Mesothelial cell of epicardium (in vitro differentiated cells): ENCODE data around the gene GPC4. TPM values are rescaled to one million over a fixed set of nuclear protein-coding genes. Genes with fewer than 3 reads are reported as not detected.
A peak's percentile ranks its signal among the peaks of the same experiment; 100 is the strongest.

Experiments
- DNase-seq, 2 experiments: peaks; one replicate each; pipeline ENCODE4 v3.0.0; 2021; ENCODE audit warnings: low spot score in 2 of 2; ENCODE audit not compliant: unreplicated experiment in 2 of 2
- H3K27ac Mint-ChIP-seq: 2 replicates; pipeline ENCODE4 v1.8.0; 2021; ENCODE audit warnings: mixed read lengths
- H3K27me3 Mint-ChIP-seq: 2 replicates; pipeline ENCODE4 v1.8.0; 2021; ENCODE audit warnings: low read depth, mixed read lengths
- H3K36me3 Mint-ChIP-seq: 2 replicates; pipeline ENCODE4 v1.8.0; 2021; ENCODE audit warnings: mixed read lengths
- H3K4me1 Mint-ChIP-seq: 2 replicates; pipeline ENCODE4 v1.8.0; 2021; ENCODE audit warnings: mixed read lengths
- H3K4me3 Mint-ChIP-seq: 2 replicates; pipeline ENCODE4 v1.8.0; 2021; ENCODE audit warnings: mild to moderate bottlenecking, moderate library complexity, mixed read lengths
- H3K9me3 Mint-ChIP-seq: 2 replicates; pipeline ENCODE4 v1.8.0; 2021; ENCODE audit warnings: mixed read lengths
- total RNA-seq: library from RNA; stranded (reverse); gene quantifications from 3 replicates; pipeline ENCODE4 v1.2.1, GENCODE V29; 2021
- TF ChIP-seq, protein P1 (sequence below): fragments of 200-600 bp; sonication (generic); IDR thresholded peaks from one replicate; pipeline ENCODE4 v1.5.0; 2021; ENCODE audit warnings: antibody characterized with exemption; ENCODE audit not compliant: unreplicated experiment

Gene GPC4
- total RNA-seq, 1 donor from 2014 or later: 44.8 TPM

- Mint-ChIP-seq H3K36me3 (no peaks in the 10 kb centered on the region), H3K4me1 (peaks cover 21% of the 10 kb centered on the region), H3K27ac (peak overlapping the region; percentile 83), H3K27me3 (peaks cover 13% of the 10 kb centered on the region), H3K9me3 (no peaks in the 10 kb centered on the region), H3K4me3 (peak overlapping the region; percentile 71)
- DNase-seq: peak in 1 of 2 experiments; percentile 41
- TF ChIP-seq, protein P1, sequence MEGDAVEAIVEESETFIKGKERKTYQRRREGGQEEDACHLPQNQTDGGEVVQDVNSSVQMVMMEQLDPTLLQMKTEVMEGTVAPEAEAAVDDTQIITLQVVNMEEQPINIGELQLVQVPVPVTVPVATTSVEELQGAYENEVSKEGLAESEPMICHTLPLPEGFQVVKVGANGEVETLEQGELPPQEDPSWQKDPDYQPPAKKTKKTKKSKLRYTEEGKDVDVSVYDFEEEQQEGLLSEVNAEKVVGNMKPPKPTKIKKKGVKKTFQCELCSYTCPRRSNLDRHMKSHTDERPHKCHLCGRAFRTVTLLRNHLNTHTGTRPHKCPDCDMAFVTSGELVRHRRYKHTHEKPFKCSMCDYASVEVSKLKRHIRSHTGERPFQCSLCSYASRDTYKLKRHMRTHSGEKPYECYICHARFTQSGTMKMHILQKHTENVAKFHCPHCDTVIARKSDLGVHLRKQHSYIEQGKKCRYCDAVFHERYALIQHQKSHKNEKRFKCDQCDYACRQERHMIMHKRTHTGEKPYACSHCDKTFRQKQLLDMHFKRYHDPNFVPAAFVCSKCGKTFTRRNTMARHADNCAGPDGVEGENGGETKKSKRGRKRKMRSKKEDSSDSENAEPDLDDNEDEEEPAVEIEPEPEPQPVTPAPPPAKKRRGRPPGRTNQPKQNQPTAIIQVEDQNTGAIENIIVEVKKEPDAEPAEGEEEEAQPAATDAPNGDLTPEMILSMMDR: no peak
Observed at GRCh38 chrX:133444952-133445831, 29.9 kb upstream of the GPC4 start.

DNA sequence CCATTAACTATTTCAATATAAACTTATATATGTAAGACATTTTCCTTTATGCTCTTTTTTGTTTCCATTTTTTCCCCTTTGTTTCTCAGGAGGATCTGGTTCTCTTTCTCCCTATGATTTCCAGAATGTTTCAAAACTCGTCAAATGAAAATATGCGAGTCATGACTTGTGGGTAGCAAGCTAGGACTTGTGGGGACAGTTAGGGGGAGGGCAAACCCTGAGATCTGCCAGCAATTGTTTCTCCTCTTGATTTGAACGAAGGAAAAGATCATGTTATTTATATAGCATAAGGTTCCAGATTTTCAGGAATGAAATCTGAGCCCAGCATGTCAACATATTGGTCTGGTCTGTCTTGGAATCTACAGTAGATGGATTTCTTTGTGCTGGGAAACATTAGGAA, 28.9 kb upstream of the GPC4 start:
- DNase-seq: no peak
- Mint-ChIP-seq H3K4me3 (no peak overlapping the region), H3K36me3 (no peaks in the 10 kb centered on the region), H3K27me3 (peaks cover 20% of the 10 kb centered on the region), H3K27ac (peak overlapping the region; percentile 83), H3K9me3 (no peaks in the 10 kb centered on the region), H3K4me1 (peaks cover 21% of the 10 kb centered on the region)
- TF ChIP-seq, protein P1: no peak

DNA sequence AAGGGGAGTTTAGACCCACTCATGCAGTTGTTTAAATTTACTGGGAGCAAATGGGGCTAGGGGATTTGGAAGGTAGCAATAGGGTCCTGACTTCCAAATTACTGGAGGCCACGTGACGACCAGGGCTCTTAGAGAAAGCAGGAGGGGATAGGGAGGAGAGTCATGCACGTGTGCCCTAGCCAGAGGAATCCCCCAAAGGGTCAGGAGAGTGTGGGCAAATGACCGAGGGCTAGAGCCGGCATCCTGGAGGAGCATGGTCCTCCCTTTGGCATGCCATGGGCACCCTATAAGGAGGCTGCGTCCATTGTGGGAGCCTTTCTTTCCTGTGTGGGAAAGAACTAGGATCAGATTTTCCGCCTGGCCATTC, 25.5 kb upstream of the GPC4 start:
- Mint-ChIP-seq H3K9me3 (no peaks in the 10 kb centered on the region), H3K36me3 (no peaks in the 10 kb centered on the region), H3K4me3 (no peak overlapping the region), H3K27me3 (peaks cover 20% of the 10 kb centered on the region), H3K4me1 (peaks cover 27% of the 10 kb centered on the region), H3K27ac (no peak overlapping the region)
- TF ChIP-seq, protein P1: no peak
- DNase-seq: no peak

DNA sequence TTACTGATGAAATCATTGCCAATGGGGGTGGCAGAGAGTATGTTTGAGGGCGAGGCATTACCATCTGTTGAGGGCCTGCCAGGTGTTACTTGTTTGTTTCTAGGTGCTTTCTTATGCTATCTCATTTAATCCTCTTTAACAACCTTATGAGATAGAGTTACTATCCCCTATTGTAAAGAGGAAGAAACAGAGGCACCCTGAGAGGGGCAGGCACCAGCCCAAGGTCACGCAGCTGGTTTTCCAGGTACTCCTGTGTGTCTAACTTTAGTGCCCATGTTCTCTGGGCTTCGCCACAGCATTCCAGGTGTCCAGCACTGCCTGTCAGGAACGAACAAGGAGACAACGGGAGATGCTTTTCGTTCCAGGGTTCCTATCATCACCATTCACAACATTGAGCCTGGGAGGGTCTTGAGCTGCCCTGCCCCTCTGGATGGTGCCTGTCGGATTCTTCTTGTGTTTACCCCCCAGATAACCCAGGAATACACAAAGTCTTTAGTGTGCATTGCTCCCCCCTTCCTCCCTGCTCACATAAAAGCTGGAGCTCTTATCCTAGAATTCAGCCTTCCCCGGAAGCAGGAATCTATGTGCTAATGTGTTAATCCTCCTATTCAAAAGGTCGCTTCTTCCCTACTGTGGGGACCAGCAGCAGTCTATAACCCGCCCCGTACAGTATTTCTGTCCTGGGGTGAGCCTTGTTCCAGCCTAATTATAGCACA, 24.9 kb upstream of the GPC4 start:
- Mint-ChIP-seq H3K36me3 (no peaks in the 10 kb centered on the region), H3K27me3 (peaks cover 20% of the 10 kb centered on the region), H3K27ac (no peak overlapping the region), H3K4me1 (peaks cover 22% of the 10 kb centered on the region), H3K9me3 (no peaks in the 10 kb centered on the region), H3K4me3 (no peak overlapping the region)
- TF ChIP-seq, protein P1: no peak
- no peak for DNase-seq

DNA sequence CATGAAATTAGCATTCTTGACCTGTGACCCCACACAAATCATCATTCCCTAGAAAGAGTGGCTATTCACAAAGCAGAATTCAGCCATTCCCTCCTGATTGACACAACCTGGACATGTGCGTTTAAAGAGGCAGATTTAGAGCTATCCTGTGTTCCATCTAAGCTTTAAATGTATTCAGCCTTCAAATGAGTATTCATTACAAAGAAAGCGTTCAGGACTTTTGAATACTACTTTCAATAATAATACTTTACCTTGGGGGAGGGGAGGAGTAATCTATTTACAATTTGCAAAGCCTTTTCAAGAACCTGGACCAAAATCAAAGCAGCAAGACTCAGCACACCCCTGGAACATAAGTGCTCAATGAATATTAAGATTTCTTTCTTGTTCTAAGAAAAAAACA, 22.5 kb upstream of the GPC4 start:
- H3K4me3 Mint-ChIP-seq: no peak overlapping the region
- H3K36me3 Mint-ChIP-seq: no peaks in the 10 kb centered on the region

More for the DNA sequence above, 22.5 kb upstream of the GPC4 start:
- no peak for DNase-seq
- TF ChIP-seq, protein P1: no peak
- peaks cover 11% of the 10 kb centered on the region for H3K4me1 Mint-ChIP-seq
- H3K9me3 Mint-ChIP-seq: no peaks in the 10 kb centered on the region
- peak overlapping the region; percentile 43 for H3K27ac Mint-ChIP-seq
- H3K27me3 Mint-ChIP-seq: peaks cover 20% of the 10 kb centered on the region
